ENCODE data around the gene UPK1A. TPM values are rescaled to one million over a fixed set of nuclear protein-coding genes. Genes with fewer than 3 reads are reported as not detected.

Gene UPK1A
- total and polyA plus RNA-seq, 2 donors, result 0.94 TPM; not detected in 1

- WGBS, result under 1% methylated on average over 77 of the region's 77 CpGs
- Histone ChIP-seq H3K4me3 (ENCODE audit: low read length in 2 of 2) (peak overlapping the region; percentile 65 to 77), H3K9me3 (ENCODE audit: control insufficient read depth in 2 of 2, insufficient read depth in 1 of 2, low read length in 1 of 2) (peaks cover 0 to 1% of the 10 kb centered on the region in 2 donors), H3K4me1 (ENCODE audit: control insufficient read depth in 2 of 2, insufficient read depth in 2 of 2, low read length in 2 of 2) (peaks cover 21 to 35% of the 10 kb centered on the region in 2 donors), H3K27me3 (ENCODE audit: control insufficient read depth in 2 of 2, insufficient read depth in 1 of 2, low read length in 1 of 2) (peaks cover 9 to 38% of the 10 kb centered on the region in 2 donors), H3K27ac (ENCODE audit: low read depth in 1 of 2, low read length in 1 of 2) (peak overlapping the region; percentile 75 to 87), H3K36me3 (ENCODE audit: control insufficient read depth in 2 of 2, insufficient read depth in 2 of 2, low read length in 1 of 2) (peaks cover 18 to 27% of the 10 kb centered on the region in 2 donors)
- DNase-seq (ENCODE audit: low read depth in 6 of 9, low spot score in 9 of 9), result peak; percentile 82 to 98 (median 93)
These were observed 50.7 kb downstream of the UPK1A start for GRCh38 chr19:35716801-35717664.

GRCh38 chr19:35717665-35718344 lies 51.5 kb downstream of the UPK1A start, which contains the start of gene KMT2B:
Gene KMT2B (plus strand): TSS chr19:35718003. CDS start chr19:35718019, 16 bp downstream.
- Histone ChIP-seq H3K9me3 (ENCODE audit: control insufficient read depth in 2 of 2, insufficient read depth in 1 of 2, low read length in 1 of 2) (peaks cover 0 to 1% of the 10 kb centered on the region in 2 donors), H3K27ac (ENCODE audit: low read depth in 1 of 2, low read length in 1 of 2) (peak within 1 kb of the TSS; percentile 75 to 87), H3K4me1 (ENCODE audit: control insufficient read depth in 2 of 2, insufficient read depth in 2 of 2, low read length in 2 of 2) (peaks cover 21 to 35% of the 10 kb centered on the region in 2 donors), H3K36me3 (ENCODE audit: control insufficient read depth in 2 of 2, insufficient read depth in 2 of 2, low read length in 1 of 2) (peaks cover 25 to 35% of the 10 kb centered on the region in 2 donors), H3K27me3 (ENCODE audit: control insufficient read depth in 2 of 2, insufficient read depth in 1 of 2, low read length in 1 of 2) (peaks cover 9 to 36% of the 10 kb centered on the region in 2 donors), H3K4me3 (ENCODE audit: low read length in 2 of 2) (peak within 1 kb of the TSS; percentile 75 to 77)
- no peak for DNase-seq (ENCODE audit: low read depth in 6 of 9, low spot score in 9 of 9)
- 1% methylated on average over 109 of the region's 109 CpGs for WGBS

GRCh38 chr19:35718345-35719041 lies 52.2 kb downstream of the UPK1A start:
- peaks cover 21 to 29% of the 10 kb centered on the region in 2 donors for H3K4me1 ChIP-seq (ENCODE audit: control insufficient read depth in 2 of 2, insufficient read depth in 2 of 2, low read length in 2 of 2)
- H3K9me3 ChIP-seq (ENCODE audit: control insufficient read depth in 2 of 2, insufficient read depth in 1 of 2, low read length in 1 of 2), result peaks cover 0 to 1% of the 10 kb centered on the region in 2 donors
- H3K27me3 ChIP-seq (ENCODE audit: control insufficient read depth in 2 of 2, insufficient read depth in 1 of 2, low read length in 1 of 2), result peaks cover 9 to 33% of the 10 kb centered on the region in 2 donors
- peak overlapping the region; percentile 75 to 77 for H3K4me3 ChIP-seq (ENCODE audit: low read length in 2 of 2)
- DNase-seq (ENCODE audit: low read depth in 6 of 9, low spot score in 9 of 9), result peak in 3 of 9 donors; percentile 32 to 56 (median 39)
- 3% methylated on average over 42 of the region's 42 CpGs for WGBS
- peak overlapping the region; percentile 47 to 61 for H3K27ac ChIP-seq (ENCODE audit: low read depth in 1 of 2, low read length in 1 of 2)
- peaks cover 32 to 42% of the 10 kb centered on the region in 2 donors for H3K36me3 ChIP-seq (ENCODE audit: control insufficient read depth in 2 of 2, insufficient read depth in 2 of 2, low read length in 1 of 2)

GRCh38 chr19:35719402-35720162 lies 53.3 kb downstream of the UPK1A start:
- Histone ChIP-seq H3K27ac (ENCODE audit: low read depth in 1 of 2, low read length in 1 of 2) (no peak overlapping the region), H3K36me3 (ENCODE audit: control insufficient read depth in 2 of 2, insufficient read depth in 2 of 2, low read length in 1 of 2) (peaks cover 43 to 53% of the 10 kb centered on the region in 2 donors), H3K9me3 (ENCODE audit: control insufficient read depth in 2 of 2, insufficient read depth in 1 of 2, low read length in 1 of 2) (peaks cover 0 to 1% of the 10 kb centered on the region in 2 donors), H3K27me3 (ENCODE audit: control insufficient read depth in 2 of 2, insufficient read depth in 1 of 2, low read length in 1 of 2) (peaks cover 9 to 26% of the 10 kb centered on the region in 2 donors), H3K4me1 (ENCODE audit: control insufficient read depth in 2 of 2, insufficient read depth in 2 of 2, low read length in 2 of 2) (peaks cover 21 to 29% of the 10 kb centered on the region in 2 donors), H3K4me3 (ENCODE audit: low read length in 2 of 2) (peak overlapping the region; percentile 75 to 77)
- 96% methylated on average over 32 of the region's 32 CpGs for WGBS
- no peak for DNase-seq (ENCODE audit: low read depth in 6 of 9, low spot score in 9 of 9)

- Histone ChIP-seq H3K27ac (ENCODE audit: low read depth in 1 of 2, low read length in 1 of 2) (no peak overlapping the region), H3K4me1 (ENCODE audit: control insufficient read depth in 2 of 2, insufficient read depth in 2 of 2, low read length in 2 of 2) (peaks cover 21 to 29% of the 10 kb centered on the region in 2 donors), H3K36me3 (ENCODE audit: control insufficient read depth in 2 of 2, insufficient read depth in 2 of 2, low read length in 1 of 2) (peaks cover 49 to 58% of the 10 kb centered on the region in 2 donors), H3K9me3 (ENCODE audit: control insufficient read depth in 2 of 2, insufficient read depth in 1 of 2, low read length in 1 of 2) (peaks cover 0 to 1% of the 10 kb centered on the region in 2 donors), H3K27me3 (ENCODE audit: control insufficient read depth in 2 of 2, insufficient read depth in 1 of 2, low read length in 1 of 2) (peaks cover 9 to 21% of the 10 kb centered on the region in 2 donors), H3K4me3 (ENCODE audit: low read length in 2 of 2) (no peak overlapping the region)
- no peak for DNase-seq (ENCODE audit: low read depth in 6 of 9, low spot score in 9 of 9)
- WGBS, result over 99% methylated on average over 9 of the region's 9 CpGs
These were observed 53.8 kb downstream of the UPK1A start for GRCh38 chr19:35720163-35720524.

- WGBS, result 96% methylated on average over 17 of the region's 17 CpGs
- peaks cover 19 to 27% of the 10 kb centered on the region in 2 donors for H3K4me1 ChIP-seq (ENCODE audit: control insufficient read depth in 2 of 2, insufficient read depth in 2 of 2, low read length in 2 of 2)
These were observed 54.3 kb downstream of the UPK1A start for GRCh38 chr19:35720648-35721047.

GRCh38 chr19:35721374-35721773 lies 55.1 kb downstream of the UPK1A start:
- no peak overlapping the region for H3K4me3 ChIP-seq (ENCODE audit: low read length in 2 of 2)
- DNase-seq (ENCODE audit: low read depth in 6 of 9, low spot score in 9 of 9), result no peak
- H3K36me3 ChIP-seq (ENCODE audit: control insufficient read depth in 2 of 2, insufficient read depth in 2 of 2, low read length in 1 of 2), result peaks cover 61 to 71% of the 10 kb centered on the region in 2 donors
- peaks cover 0 to 1% of the 10 kb centered on the region in 2 donors for H3K9me3 ChIP-seq (ENCODE audit: control insufficient read depth in 2 of 2, insufficient read depth in 1 of 2, low read length in 1 of 2)
- H3K27ac ChIP-seq (ENCODE audit: low read depth in 1 of 2, low read length in 1 of 2), result no peak overlapping the region
- H3K4me1 ChIP-seq (ENCODE audit: control insufficient read depth in 2 of 2, insufficient read depth in 2 of 2, low read length in 2 of 2), result peaks cover 12 to 20% of the 10 kb centered on the region in 2 donors
- WGBS, result 99% methylated on average over 16 of the region's 16 CpGs
- peaks cover under 1 to 8% of the 10 kb centered on the region in 2 donors for H3K27me3 ChIP-seq (ENCODE audit: control insufficient read depth in 2 of 2, insufficient read depth in 1 of 2, low read length in 1 of 2)

More at GRCh38 chr19:35720648-35721047, 54.3 kb downstream of the UPK1A start:
- Histone ChIP-seq H3K36me3 (ENCODE audit: control insufficient read depth in 2 of 2, insufficient read depth in 2 of 2, low read length in 1 of 2) (peaks cover 54 to 63% of the 10 kb centered on the region in 2 donors), H3K27me3 (ENCODE audit: control insufficient read depth in 2 of 2, insufficient read depth in 1 of 2, low read length in 1 of 2) (peaks cover 6 to 16% of the 10 kb centered on the region in 2 donors), H3K4me3 (ENCODE audit: low read length in 2 of 2) (no peak overlapping the region), H3K9me3 (ENCODE audit: control insufficient read depth in 2 of 2, insufficient read depth in 1 of 2, low read length in 1 of 2) (peaks cover 0 to 1% of the 10 kb centered on the region in 2 donors), H3K27ac (ENCODE audit: low read depth in 1 of 2, low read length in 1 of 2) (no peak overlapping the region)
- DNase-seq (ENCODE audit: low read depth in 6 of 9, low spot score in 9 of 9), result no peak

- Histone ChIP-seq H3K27ac (ENCODE audit: low read depth in 1 of 2, low read length in 1 of 2) (no peak overlapping the region), H3K4me1 (ENCODE audit: control insufficient read depth in 2 of 2, insufficient read depth in 2 of 2, low read length in 2 of 2) (peaks cover 10 to 12% of the 10 kb centered on the region in 2 donors), H3K9me3 (ENCODE audit: control insufficient read depth in 2 of 2, insufficient read depth in 1 of 2, low read length in 1 of 2) (peaks cover 0 to 1% of the 10 kb centered on the region in 2 donors), H3K4me3 (ENCODE audit: low read length in 2 of 2) (no peak overlapping the region), H3K36me3 (ENCODE audit: control insufficient read depth in 2 of 2, insufficient read depth in 2 of 2, low read length in 1 of 2) (peaks cover 71 to 82% of the 10 kb centered on the region in 2 donors), H3K27me3 (ENCODE audit: control insufficient read depth in 2 of 2, insufficient read depth in 1 of 2, low read length in 1 of 2) (no peaks in the 10 kb centered on the region)
- 98% methylated on average over 14 of the region's 14 CpGs for WGBS
- DNase-seq (ENCODE audit: low read depth in 6 of 9, low spot score in 9 of 9), result no peak
These were observed 56.1 kb downstream of the UPK1A start for GRCh38 chr19:35722461-35722860.
